HG02623 (cell line): Measurements from ENCODE around the gene MAP1LC3B.
A peak's percentile ranks its signal among the peaks of the same experiment; 100 is the strongest.

Experiments
- ATAC-seq: cut with Tn5 transposase; IDR thresholded peaks from one replicate; pipeline ENCODE4 v1.9.1; 2021; ENCODE audit warnings: moderate library complexity; ENCODE audit not compliant: unreplicated experiment

MAP1LC3B gene

GRCh38 chr16:87391950-87392820, at the start of gene MAP1LC3B:
Gene MAP1LC3B, plus strand, starts transcription at chr16:87392336. Its CDS starts 92 bp downstream, at chr16:87392428.
- ATAC-seq = peak; percentile 58

GRCh38 chr16:87342504-87342903, 49.6 kb upstream of the MAP1LC3B start:
- ATAC-seq = no peak

GRCh38 chr16:87342978-87343752, 49.0 kb upstream of the MAP1LC3B start:
- ATAC-seq = no peak

- ATAC-seq = no peak
Measured at GRCh38 chr16:87343753-87344050, 48.4 kb upstream of the MAP1LC3B start.

GRCh38 chr16:87344165-87344930, 47.8 kb upstream of the MAP1LC3B start:
- no peak for ATAC-seq

GRCh38 chr16:87344931-87345631, 47.1 kb upstream of the MAP1LC3B start:
- ATAC-seq = no peak

GRCh38 chr16:87345726-87346424, 46.3 kb upstream of the MAP1LC3B start:
- ATAC-seq = no peak

- ATAC-seq = no peak
Measured at GRCh38 chr16:87346517-87347060, 45.5 kb upstream of the MAP1LC3B start.

- no peak for ATAC-seq
Measured at GRCh38 chr16:87347932-87348615, 44.1 kb upstream of the MAP1LC3B start.

- ATAC-seq = no peak
Measured at GRCh38 chr16:87348616-87349157, 43.4 kb upstream of the MAP1LC3B start.

GRCh38 chr16:87350031-87350430, 42.1 kb upstream of the MAP1LC3B start:
- no peak for ATAC-seq

- ATAC-seq = no peak
Measured at GRCh38 chr16:87350681-87351319, 41.3 kb upstream of the MAP1LC3B start.

GRCh38 chr16:87351320-87351698, 40.8 kb upstream of the MAP1LC3B start:
- ATAC-seq = no peak

- no peak for ATAC-seq
Measured at GRCh38 chr16:87352818-87353217, 39.3 kb upstream of the MAP1LC3B start.

- ATAC-seq = no peak
Measured at GRCh38 chr16:87353613-87354012, 38.5 kb upstream of the MAP1LC3B start.

GRCh38 chr16:87356491-87356853, 35.7 kb upstream of the MAP1LC3B start:
- no peak for ATAC-seq

- ATAC-seq = no peak
Measured at GRCh38 chr16:87358250-87358649, 33.9 kb upstream of the MAP1LC3B start.

GRCh38 chr16:87358696-87359095, 33.4 kb upstream of the MAP1LC3B start:
- no peak for ATAC-seq

GRCh38 chr16:87359121-87359520, 33.0 kb upstream of the MAP1LC3B start:
- no peak for ATAC-seq
